B cell (primary cell): ENCODE data around the gene CABLES2.

Experiments
- EZH2 ChIP-seq: IDR thresholded peaks from 2 replicates; pipeline ENCODE4 v1.6.1; 2012; ENCODE audit warnings: borderline replicate concordance, low read depth, mild to moderate bottlenecking, moderate library complexity, low read length; ENCODE audit not compliant: insufficient read depth, poor library complexity, severe bottlenecking
- TF ChIP-seq, protein P1 (sequence below): fragments of 200-600 bp; IDR thresholded peaks from one replicate; pipeline ENCODE4 v1.8.0; 2022; ENCODE audit warnings: antibody characterized with exemption, mild to moderate bottlenecking

DNA sequence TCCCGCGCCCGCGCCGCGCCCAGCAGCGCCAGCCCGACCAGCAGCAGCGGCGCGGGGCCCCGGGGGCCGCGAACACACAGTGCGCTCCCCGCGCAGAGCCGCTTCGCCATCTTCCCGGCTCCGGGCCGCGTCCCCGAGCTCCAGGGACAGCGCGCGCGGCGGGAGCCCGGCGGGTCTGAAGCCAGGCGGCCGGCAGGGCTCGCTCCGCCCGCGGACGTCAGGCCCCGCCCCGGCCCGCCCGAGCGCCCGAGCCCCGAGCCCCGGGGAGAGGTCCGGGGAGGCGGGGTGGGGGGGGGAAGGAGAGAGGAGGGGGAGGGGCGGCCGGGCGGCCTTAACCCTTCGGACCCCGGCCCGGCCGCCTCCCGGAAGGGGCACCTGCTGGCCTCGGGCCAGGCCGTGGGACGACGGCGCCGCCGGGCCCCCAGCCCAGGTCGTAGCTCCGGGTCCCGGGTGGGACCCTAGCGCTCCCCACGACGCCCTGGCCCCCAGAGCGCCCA is 39.9 kb downstream of the CABLES2 start, which contains the start of gene LAMA5:
- TF ChIP-seq EZH2, result no peak
- TF ChIP-seq, protein P1, sequence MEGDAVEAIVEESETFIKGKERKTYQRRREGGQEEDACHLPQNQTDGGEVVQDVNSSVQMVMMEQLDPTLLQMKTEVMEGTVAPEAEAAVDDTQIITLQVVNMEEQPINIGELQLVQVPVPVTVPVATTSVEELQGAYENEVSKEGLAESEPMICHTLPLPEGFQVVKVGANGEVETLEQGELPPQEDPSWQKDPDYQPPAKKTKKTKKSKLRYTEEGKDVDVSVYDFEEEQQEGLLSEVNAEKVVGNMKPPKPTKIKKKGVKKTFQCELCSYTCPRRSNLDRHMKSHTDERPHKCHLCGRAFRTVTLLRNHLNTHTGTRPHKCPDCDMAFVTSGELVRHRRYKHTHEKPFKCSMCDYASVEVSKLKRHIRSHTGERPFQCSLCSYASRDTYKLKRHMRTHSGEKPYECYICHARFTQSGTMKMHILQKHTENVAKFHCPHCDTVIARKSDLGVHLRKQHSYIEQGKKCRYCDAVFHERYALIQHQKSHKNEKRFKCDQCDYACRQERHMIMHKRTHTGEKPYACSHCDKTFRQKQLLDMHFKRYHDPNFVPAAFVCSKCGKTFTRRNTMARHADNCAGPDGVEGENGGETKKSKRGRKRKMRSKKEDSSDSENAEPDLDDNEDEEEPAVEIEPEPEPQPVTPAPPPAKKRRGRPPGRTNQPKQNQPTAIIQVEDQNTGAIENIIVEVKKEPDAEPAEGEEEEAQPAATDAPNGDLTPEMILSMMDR, result no peak
